Dendritic cell treated with granulocyte-macrophage colony-stimulating factor and Interleukin-4, amounts not matched to agents 40 ng/mL and 50 ng/mL, for 4 days (primary cell): Measurements from ENCODE around the gene PRRX2.
"Not testable (repeated sequence)": the region's sequence is repeated elsewhere in the genome, so short reads cannot be mapped to it uniquely, and the experiment has no call there.

Experiments
- H3K27ac Mint-ChIP-seq: one replicate; pipeline ENCODE4 v1.8.0; 2022; ENCODE audit warnings: mild to moderate bottlenecking, mixed read lengths
- H3K27me3 Mint-ChIP-seq: one replicate; pipeline ENCODE4 v1.8.0; 2022; ENCODE audit warnings: mild to moderate bottlenecking, mixed read lengths
- H3K36me3 Mint-ChIP-seq: one replicate; pipeline ENCODE4 v1.8.0; 2022; ENCODE audit warnings: low read depth, mixed read lengths
- H3K4me1 Mint-ChIP-seq: one replicate; pipeline ENCODE4 v1.8.0; 2022; ENCODE audit warnings: low read depth, mixed read lengths
- H3K4me3 Mint-ChIP-seq: one replicate; pipeline ENCODE4 v1.8.0; 2022; ENCODE audit warnings: mild to moderate bottlenecking, moderate library complexity, mixed read lengths
- H3K9me3 Mint-ChIP-seq: one replicate; pipeline ENCODE4 v1.8.0; 2022; ENCODE audit warnings: mixed read lengths
- intact Hi-C: fragments of 100-400 bp; cut with micrococcal nuclease; formaldehyde crosslinking; loops from one replicate; pipeline ENCODE4 v1.15.0; 2022

PRRX2 gene

GRCh38 chr9:129630967-129631673 lies 34.3 kb upstream of the PRRX2 start:
- peak overlapping the region; percentile 3 for H3K27ac Mint-ChIP-seq
- no peaks in the 10 kb centered on the region for H3K27me3 Mint-ChIP-seq
- peaks cover 94% of the 10 kb centered on the region for H3K36me3 Mint-ChIP-seq

GRCh38 chr9:129631674-129632129 lies 33.7 kb upstream of the PRRX2 start:
- Mint-ChIP-seq H3K27me3 (no peaks in the 10 kb centered on the region), H3K36me3 (peaks cover 94% of the 10 kb centered on the region), H3K9me3 (no peaks in the 10 kb centered on the region), H3K27ac (no peak overlapping the region), H3K4me3 (no peak overlapping the region), H3K4me1 (peaks cover 68% of the 10 kb centered on the region)
- intact Hi-C loops, result no loop called here

More at GRCh38 chr9:129630967-129631673, 34.3 kb upstream of the PRRX2 start:
- H3K9me3 Mint-ChIP-seq, result no peaks in the 10 kb centered on the region
- no peak overlapping the region for H3K4me3 Mint-ChIP-seq
- intact Hi-C loops, result no loop called here
- peaks cover 70% of the 10 kb centered on the region for H3K4me1 Mint-ChIP-seq

- peaks cover 97% of the 10 kb centered on the region for H3K36me3 Mint-ChIP-seq
- H3K4me3 Mint-ChIP-seq, result no peak overlapping the region
- H3K27ac Mint-ChIP-seq, result no peak overlapping the region
- H3K4me1 Mint-ChIP-seq, result peaks cover 67% of the 10 kb centered on the region
- no peaks in the 10 kb centered on the region for H3K9me3 Mint-ChIP-seq
- intact Hi-C loops, result no loop called here
- no peaks in the 10 kb centered on the region for H3K27me3 Mint-ChIP-seq
Observed at GRCh38 chr9:129632460-129632859, 33.0 kb upstream of the PRRX2 start.

DNA sequence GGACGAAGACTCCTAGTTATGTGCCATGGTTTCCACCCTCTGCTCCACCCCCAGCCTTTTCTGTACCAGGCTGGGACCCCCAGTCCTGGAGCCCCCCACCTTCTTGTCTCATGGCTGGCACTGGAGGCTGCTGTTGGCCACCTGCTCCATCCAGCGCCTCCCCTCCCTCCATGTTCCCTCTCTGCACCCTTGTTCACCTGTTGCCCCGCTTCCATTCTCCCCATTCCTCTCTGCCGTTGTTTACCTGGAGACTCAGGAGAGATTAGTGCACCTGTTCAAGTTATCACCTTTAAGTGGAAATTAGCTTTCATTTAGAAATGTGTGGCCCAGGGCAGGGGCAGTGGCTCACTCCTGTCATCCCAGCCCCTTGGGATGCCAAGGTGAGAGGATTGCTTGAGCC lies 32.2 kb upstream of the PRRX2 start:
- peaks cover 97% of the 10 kb centered on the region for H3K36me3 Mint-ChIP-seq
- no peak overlapping the region for H3K27ac Mint-ChIP-seq
- H3K9me3 Mint-ChIP-seq, result no peaks in the 10 kb centered on the region
- intact Hi-C loops, result no loop called here
- H3K4me1 Mint-ChIP-seq, result peaks cover 67% of the 10 kb centered on the region
- H3K4me3 Mint-ChIP-seq, result no peak overlapping the region
- no peaks in the 10 kb centered on the region for H3K27me3 Mint-ChIP-seq

DNA sequence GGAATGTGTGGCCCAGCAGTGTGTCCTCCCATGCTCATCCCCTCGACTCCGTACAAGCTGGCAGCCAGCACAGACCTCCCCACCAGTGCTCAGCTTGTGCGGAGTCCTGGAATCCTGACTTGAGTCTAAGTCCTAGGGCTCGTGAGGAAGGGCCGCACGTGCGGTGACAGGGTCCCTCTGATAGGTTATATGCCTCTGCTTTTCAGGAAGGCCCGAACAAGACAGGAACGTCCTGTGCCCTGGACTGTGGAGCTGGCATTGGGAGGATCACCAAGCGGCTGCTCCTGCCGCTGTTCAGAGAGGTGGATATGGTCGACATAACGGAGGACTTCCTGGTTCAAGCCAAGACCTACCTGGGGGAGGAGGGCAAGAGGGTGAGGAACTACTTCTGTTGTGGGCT lies 31.6 kb upstream of the PRRX2 start:
- H3K36me3 Mint-ChIP-seq, result peaks cover 99% of the 10 kb centered on the region
- H3K9me3 Mint-ChIP-seq, result no peaks in the 10 kb centered on the region
- no peak overlapping the region for H3K27ac Mint-ChIP-seq
- H3K27me3 Mint-ChIP-seq, result no peaks in the 10 kb centered on the region
- peaks cover 66% of the 10 kb centered on the region for H3K4me1 Mint-ChIP-seq
- intact Hi-C loops, result no loop called here
- H3K4me3 Mint-ChIP-seq, result no peak overlapping the region

DNA sequence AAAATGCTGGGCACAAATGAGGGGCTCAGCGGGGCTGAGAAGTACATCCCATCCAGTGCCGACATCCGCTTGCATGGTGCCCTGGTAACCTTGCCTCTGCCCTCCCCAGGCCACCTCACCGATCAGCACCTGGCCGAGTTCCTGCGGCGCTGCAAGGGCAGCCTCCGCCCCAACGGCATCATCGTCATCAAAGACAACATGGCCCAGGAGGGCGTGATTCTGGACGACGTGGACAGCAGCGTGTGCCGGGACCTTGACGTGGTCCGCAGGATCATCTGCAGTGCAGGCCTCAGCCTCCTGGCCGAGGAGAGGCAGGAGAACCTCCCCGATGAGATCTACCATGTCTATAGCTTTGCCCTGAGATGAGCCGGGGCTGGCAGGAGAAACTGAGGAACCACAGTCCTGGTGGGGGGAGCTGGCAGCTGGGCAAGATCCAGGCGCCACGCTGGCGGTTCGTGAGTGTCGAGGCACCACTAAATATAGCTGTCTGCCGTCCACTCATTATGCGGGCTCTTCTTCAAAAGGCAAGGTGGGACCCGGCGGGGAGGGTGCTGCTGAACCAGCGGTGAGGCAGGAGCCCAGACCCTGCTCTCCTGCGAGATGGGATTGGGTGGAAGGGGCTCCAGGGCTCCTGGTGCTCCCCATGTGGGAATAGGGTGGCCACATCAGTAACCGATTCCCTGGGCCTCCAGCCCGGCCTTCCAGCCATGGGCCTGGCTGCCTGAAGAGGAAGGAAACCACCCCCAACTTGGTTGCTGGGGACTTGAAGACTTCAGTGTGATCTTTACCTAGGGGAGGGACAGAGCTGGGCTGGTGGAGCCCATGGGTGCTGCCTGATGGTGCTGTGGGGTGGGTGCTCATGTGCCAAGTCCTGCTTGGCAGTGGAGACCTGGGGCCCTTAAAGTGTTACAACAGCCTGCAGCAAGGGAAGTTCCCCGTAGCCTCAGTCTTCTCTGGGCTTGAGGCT lies 30.1 kb upstream of the PRRX2 start:
- H3K27ac Mint-ChIP-seq, result peak overlapping the region; percentile 21
- H3K27me3 Mint-ChIP-seq, result no peaks in the 10 kb centered on the region
- H3K4me3 Mint-ChIP-seq, result no peak overlapping the region
- no peaks in the 10 kb centered on the region for H3K9me3 Mint-ChIP-seq
- intact Hi-C loops, result no loop called here
- peaks cover 64% of the 10 kb centered on the region for H3K4me1 Mint-ChIP-seq
- peaks cover 98% of the 10 kb centered on the region for H3K36me3 Mint-ChIP-seq

- H3K36me3 Mint-ChIP-seq, result peaks cover 92% of the 10 kb centered on the region
- H3K4me3 Mint-ChIP-seq, H3K27me3 Mint-ChIP-seq, H3K9me3 Mint-ChIP-seq, intact Hi-C loops, H3K27ac Mint-ChIP-seq: not testable (repeated sequence)
- peaks cover 64% of the 10 kb centered on the region for H3K4me1 Mint-ChIP-seq
Observed at GRCh38 chr9:129636343-129636742, 29.1 kb upstream of the PRRX2 start.

- no peaks in the 10 kb centered on the region for H3K9me3 Mint-ChIP-seq
- intact Hi-C loops, result no loop called here
- no peak overlapping the region for H3K4me3 Mint-ChIP-seq
- peaks cover 87% of the 10 kb centered on the region for H3K36me3 Mint-ChIP-seq
- H3K27me3 Mint-ChIP-seq, result no peaks in the 10 kb centered on the region
- H3K4me1 Mint-ChIP-seq, result peaks cover 60% of the 10 kb centered on the region
- peak overlapping the region; percentile 83 for H3K27ac Mint-ChIP-seq
Observed at GRCh38 chr9:129637102-129637501, 28.3 kb upstream of the PRRX2 start.

GRCh38 chr9:129637673-129638439 lies 27.6 kb upstream of the PRRX2 start:
- peaks cover 80% of the 10 kb centered on the region for H3K36me3 Mint-ChIP-seq
- H3K27me3 Mint-ChIP-seq, result no peaks in the 10 kb centered on the region
- H3K27ac Mint-ChIP-seq, result peak overlapping the region; percentile 83
- intact Hi-C loops, result no loop called here
- H3K4me1 Mint-ChIP-seq, result peaks cover 65% of the 10 kb centered on the region
- no peaks in the 10 kb centered on the region for H3K9me3 Mint-ChIP-seq
- H3K4me3 Mint-ChIP-seq, result peak overlapping the region; percentile 14

DNA sequence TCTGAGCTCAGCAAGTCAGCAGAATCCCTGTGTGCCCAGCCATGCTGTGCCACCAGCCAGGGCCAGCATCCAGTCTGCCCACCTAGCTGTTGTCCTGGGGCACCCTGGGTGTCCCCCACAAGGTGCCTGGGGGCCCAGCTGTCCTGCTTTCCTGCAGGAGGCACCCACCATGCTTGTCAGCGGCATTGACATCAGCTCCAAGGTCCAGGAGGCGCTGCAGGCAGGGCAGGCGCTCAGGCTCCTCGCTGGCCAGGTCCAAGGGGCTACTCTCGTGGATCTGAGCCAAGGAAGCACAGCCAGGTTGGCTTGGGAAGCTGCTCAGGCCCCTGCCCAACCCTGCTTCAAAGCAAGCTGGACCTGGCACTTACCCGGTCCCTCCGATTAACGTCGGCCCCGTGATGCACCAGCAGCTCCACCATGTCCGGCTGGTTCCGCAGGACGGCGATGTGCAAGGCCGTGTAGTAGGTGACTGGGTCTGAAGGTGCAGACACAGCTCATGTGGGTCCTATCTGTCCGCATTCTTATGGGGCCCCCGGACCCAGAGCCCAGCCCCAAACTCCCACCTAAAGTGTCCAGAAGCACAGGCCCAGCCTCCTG lies 26.3 kb upstream of the PRRX2 start:
- Mint-ChIP-seq H3K9me3 (no peaks in the 10 kb centered on the region), H3K4me1 (peaks cover 65% of the 10 kb centered on the region), H3K36me3 (peaks cover 67% of the 10 kb centered on the region), H3K27me3 (no peaks in the 10 kb centered on the region), H3K4me3 (no peak overlapping the region), H3K27ac (peak overlapping the region; percentile 22)
- intact Hi-C loops, result no loop called here

DNA sequence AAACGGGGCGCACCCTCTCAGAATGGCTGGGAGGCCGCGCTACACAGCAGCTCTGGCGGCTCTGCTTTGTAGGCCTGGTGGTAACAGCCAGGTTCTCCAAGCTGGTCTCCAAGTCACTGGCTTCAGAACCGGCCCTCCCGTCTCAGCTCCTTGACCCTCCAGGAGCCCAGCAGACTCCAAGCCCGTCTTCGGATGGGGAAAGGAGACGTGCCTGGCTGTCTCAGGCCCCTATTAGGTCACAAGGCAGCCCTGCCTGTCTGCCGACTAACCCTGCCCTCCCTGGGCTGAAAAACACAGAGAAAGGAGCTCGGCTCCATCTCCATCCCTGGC lies 25.7 kb upstream of the PRRX2 start:
- Mint-ChIP-seq H3K9me3 (no peaks in the 10 kb centered on the region), H3K36me3 (peaks cover 61% of the 10 kb centered on the region), H3K27ac (peak overlapping the region; percentile 22), H3K4me3 (peak overlapping the region; percentile 17), H3K4me1 (peaks cover 63% of the 10 kb centered on the region), H3K27me3 (no peaks in the 10 kb centered on the region)
- intact Hi-C loops, result loop anchor here (10.0 kb wide), 1 partner anchor 85 kb away; no protein-coding TSS in a partner anchor

DNA sequence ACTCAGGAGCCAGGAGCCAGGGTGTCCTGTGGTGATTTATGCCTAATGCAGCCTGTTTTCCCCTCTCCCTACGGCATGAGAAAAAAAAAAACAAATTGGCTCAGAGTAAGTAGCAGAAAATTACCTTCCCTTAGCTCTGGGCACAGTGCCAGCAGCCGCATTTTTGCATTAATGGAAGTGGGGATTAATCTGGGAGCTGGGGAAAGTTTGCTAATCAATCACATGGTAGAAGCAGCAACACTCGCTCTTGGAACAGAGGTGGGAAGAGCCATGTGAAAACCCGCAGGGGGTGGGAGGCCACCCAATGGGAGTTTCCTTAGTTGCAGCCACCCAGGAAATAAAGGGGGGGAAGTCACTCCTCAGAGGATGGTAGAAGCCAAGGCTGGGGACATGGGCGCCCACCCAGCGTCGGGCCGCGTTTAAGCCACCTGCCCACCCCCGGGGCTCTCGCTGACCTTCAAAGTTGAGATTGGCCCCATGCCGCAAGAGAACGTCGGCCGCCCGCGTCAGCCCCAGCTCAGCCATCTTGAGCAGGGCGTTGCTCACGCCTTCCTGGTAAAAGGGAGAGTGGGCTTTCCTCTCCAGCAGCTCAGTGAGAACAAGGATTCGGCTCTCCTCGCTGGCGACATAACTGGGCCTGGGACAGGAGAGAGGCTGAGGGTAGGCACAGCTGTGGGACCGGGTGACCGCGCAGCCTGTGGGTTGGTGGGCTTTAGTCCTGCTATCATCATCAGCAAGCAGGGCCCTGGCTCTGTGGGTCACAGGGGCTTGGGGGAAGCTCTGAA lies 25.2 kb upstream of the PRRX2 start:
- H3K36me3 Mint-ChIP-seq, result peaks cover 55% of the 10 kb centered on the region
- H3K4me3 Mint-ChIP-seq, result peak overlapping the region; percentile 90
- intact Hi-C loops, result loop anchor here (10.0 kb wide), 1 partner anchor 85 kb away; no protein-coding TSS in a partner anchor
- H3K9me3 Mint-ChIP-seq, result no peaks in the 10 kb centered on the region
- H3K27ac Mint-ChIP-seq, result peak overlapping the region; percentile 22
- H3K4me1 Mint-ChIP-seq, result peaks cover 57% of the 10 kb centered on the region
- H3K27me3 Mint-ChIP-seq, result no peaks in the 10 kb centered on the region
